Measurements from ENCODE around the gene SCUBE1.
A peak's percentile ranks its signal among the peaks of the same experiment; 100 is the strongest.

Gene SCUBE1

DNA sequence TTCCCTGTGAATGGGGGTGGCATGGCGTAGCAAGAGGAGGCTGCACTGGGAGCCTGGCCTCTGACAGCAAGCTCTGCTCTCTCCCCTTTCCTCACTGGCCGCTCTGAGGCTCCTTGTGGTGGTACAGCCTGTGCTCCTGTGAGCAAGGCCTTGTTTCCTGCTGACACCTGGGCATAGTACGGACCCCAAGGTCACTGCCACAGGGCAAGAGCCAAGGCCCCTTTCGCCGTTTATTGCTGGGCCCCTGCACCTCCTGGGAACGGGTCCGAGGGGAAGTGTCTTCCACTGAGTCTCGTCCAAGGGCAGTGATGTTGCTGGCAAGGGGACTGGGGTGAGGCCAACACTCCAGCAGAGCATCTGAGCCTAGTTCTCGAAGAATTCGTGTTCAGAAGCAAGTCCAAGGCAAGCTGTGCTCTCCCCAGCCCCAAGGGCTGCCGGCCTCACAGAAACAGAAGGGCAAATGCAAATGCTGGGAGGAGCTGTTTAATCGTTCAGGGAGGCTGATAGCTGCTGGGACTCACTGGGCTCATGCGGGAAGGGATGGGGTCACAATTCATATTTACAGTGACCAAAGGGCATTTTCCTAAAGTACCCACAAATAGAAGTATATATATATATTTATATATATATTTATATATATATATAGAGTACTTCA, 140.3 kb downstream of the SCUBE1 start:
- DNase-seq (ENCODE audit: low read depth in 2 of 3, low spot score in 1 of 3) = no peak

GRCh38 chr22:43202326-43202725, 140.8 kb downstream of the SCUBE1 start:
- DNase-seq (ENCODE audit: low read depth in 2 of 3, low spot score in 1 of 3) = no peak

- DNase-seq (ENCODE audit: low read depth in 2 of 3, low spot score in 1 of 3) = no peak
These were observed 141.5 kb downstream of the SCUBE1 start for GRCh38 chr22:43201486-43202219.

DNA sequence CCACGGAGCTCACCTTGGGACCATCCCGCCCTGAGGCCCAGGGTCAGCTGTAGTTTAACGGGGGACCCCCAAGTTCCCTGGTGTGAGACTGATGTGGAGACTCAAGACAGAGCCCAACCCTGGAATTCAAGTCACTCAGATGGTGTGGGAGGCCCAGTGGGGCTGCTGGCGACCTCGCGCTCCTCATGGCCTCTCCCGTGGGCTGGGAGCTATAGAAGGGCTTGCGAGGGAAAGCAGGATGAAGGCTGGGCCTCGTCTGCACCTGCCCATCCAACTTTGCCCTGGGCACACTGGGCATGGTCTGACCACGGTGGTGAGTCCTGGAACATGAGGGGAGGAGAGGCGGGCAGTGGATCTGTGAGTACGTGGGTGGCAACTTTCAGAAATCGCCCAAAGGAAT, 142.6 kb downstream of the SCUBE1 start:
- no peak for DNase-seq (ENCODE audit: low read depth in 2 of 3, low spot score in 1 of 3)

- DNase-seq (ENCODE audit: low read depth in 2 of 3, low spot score in 1 of 3) = no peak
These were observed 143.1 kb downstream of the SCUBE1 start for GRCh38 chr22:43200031-43200430.

- DNase-seq (ENCODE audit: low read depth in 2 of 3, low spot score in 1 of 3) = no peak
These were observed 143.6 kb downstream of the SCUBE1 start for GRCh38 chr22:43199541-43199940.

DNA sequence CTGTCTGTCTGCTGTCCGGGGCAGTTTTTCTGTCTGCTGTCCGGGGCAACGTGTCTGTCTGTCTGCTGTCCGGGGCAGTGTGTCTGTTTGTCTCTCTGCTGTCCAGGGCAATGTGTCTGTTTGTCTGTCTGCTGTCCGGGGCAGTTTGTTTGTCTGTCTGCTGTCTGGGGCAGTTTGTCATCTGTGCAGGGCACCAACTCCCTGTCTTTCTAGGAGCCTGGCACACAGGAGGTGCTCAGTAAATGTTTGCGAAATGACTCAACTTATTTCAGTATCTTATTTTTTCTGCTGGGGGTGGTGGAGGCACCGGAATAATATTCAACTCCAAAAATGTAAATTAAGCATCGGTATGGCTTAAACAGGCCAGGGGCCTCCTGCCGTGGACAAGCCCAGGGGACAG, 144.2 kb downstream of the SCUBE1 start:
- DNase-seq (ENCODE audit: low read depth in 2 of 3, low spot score in 1 of 3) = no peak

- no peak for DNase-seq (ENCODE audit: low read depth in 2 of 3, low spot score in 1 of 3)
These were observed 145.0 kb downstream of the SCUBE1 start for GRCh38 chr22:43198126-43198525.

DNA sequence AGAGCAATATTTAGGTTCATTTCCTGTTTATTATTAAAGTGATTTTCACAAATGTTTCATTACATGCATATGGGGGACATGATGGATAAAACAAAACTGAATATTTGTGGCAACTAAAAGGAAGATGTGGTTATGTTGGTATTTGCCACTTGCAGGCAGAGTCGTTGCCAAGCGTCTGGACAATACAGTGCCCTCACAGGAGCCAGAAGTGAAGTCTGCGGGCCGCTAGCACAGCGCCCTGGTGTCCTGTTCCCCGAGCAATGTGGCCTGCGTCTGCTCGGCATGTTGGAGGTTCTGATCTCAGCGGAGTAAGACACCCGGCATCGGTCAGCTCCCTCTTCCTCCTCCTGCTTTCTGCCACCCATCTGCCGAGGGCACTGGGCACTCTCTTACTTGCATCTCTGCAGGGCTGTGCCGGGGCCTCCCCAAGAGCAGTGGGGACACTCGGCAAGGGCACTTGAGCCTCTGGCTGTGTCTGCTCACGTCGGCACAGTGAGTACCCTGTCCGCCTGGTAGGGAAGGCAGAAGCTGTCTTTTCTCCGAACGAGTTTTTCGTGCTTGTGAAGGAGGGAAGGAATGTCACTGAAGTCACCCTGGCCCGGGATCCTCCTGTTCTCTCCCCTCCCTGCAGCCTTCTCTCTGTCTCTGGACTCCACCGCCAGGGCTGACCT, 145.8 kb downstream of the SCUBE1 start:
- DNase-seq (ENCODE audit: low read depth in 2 of 3, low spot score in 1 of 3) = no peak

DNA sequence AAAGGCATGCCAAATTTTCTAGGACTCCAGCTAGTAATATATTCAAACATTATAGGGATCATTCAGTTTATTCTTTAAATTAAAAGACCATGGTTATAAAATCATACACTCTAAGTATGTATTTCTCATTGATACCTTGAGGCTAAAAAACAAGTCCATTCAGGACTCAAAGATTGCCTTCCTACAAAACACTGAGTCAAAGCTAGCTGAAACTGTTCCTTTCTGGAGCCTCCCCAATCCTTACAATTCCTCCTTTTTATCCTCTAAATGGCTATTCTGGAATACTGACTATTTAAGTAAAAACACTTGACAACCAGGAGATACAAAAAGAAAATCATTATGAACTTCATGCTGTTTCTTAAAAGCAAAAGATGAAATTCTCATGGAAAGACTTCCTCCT, 151.3 kb downstream of the SCUBE1 start:
- DNase-seq (ENCODE audit: low read depth in 2 of 3, low spot score in 1 of 3) = no peak

DNA sequence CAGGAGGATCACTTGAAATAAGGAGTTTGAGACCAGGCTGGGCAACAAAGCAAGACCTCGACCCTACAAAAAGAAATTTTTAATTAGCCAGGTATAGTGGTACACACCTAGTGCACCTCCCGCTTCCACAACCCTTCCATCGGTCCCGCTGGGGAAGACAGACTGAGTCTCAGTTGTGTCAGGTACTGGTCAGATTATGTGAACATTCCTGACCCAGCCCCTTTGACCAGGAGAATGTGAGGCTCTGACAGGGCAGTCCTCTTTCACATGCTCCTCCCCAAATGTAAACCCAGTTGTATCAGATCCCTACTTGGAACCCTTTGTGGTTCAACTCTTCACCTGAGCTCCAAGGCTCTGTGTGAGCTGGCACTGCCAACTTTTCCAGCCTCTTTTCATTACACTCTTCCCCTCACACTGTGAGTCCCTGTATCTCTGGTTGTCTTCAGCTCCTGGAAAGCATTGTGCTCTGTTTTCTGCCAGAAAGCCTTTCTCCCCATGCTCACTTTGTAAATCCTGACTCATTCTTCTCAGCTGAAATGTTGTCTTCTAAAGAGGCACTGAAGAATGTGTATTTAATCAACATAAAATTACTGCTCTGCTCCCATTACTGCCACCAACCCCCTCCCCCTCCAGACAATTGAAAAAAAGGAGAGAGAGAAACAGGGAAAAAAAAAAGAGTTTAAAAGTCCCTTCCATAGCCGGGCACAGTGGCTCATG, 154.2 kb downstream of the SCUBE1 start:
- no peak for DNase-seq (ENCODE audit: low read depth in 2 of 3, low spot score in 1 of 3)

GRCh38 chr22:43187171-43188099, 155.7 kb downstream of the SCUBE1 start:
- DNase-seq (ENCODE audit: low read depth in 2 of 3, low spot score in 1 of 3) = peak; percentile 90 to 95 (median 94)

DNA sequence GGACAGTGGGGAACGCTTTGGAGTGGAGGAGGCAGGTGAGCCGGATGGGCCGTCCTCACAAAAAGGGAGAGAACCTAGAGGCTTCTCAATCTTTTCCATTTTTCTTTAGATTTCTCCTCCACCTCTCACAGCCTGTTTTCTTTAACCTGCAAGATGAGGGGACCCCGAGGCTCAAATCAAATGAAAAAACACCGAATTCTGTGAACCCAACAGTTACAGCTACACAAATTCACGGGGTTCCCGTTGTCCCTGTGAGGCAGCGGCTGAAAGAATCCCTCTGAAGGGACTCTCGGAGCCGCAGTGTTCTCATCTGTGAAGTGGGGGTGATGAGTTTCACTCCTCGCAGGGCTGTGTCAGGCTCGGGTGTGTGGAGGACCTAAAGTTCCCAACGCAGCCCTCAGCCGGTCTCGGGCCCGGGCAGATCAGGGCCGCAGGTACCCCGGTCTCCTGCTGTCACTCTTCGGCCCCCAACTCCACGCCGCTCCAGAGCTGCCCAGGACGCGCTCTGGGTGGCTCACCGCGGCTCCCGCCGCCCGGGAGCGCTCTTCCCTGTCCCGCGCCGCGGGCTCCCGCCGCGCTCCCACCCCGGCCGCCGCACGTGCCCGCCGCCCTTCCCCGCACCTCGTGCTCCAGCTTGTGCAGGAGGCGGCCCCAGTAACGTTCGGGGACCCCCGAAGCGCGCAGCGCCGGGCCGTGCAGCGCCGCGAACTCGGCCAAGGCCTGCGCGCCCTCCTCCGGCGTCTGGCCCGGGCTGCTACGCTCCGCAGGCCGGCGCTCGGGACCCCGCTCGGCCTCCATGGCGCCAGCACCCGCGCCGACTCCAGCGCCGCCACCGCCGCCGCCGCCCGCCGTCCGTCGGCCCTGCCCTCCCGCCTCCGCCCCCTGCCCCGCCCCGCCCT, 156.7 kb downstream of the SCUBE1 start, which contains the start of gene TTLL12:
Gene TTLL12, minus strand, starts transcription at position 863 of the 899 bp plus-strand sequence. Its CDS starts 65 bp downstream, at position 798.
- DNase-seq (ENCODE audit: low read depth in 2 of 3, low spot score in 1 of 3) = peak in 2 of 3 donors; percentile 10 to 50

DNA sequence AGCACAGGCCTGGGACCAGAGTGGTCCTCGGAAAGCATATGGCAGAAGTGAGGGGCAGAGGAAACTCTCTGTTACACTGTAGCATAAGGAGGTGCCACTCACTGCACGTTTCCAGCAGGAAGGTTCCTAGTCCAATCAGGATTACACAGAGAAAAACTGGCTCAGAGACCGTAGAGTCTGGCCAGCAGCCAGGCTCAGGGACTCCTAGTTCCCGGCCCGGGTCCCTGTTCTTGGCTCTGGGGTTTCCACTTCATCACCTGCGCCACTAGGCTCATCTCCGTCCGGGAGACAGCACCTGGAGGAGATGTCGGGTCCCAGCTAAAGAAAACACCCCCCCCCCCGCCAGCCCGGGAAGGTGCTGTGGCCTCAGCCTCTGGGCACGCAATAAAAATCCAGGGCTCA, 157.3 kb downstream of the SCUBE1 start:
- no peak for DNase-seq (ENCODE audit: low read depth in 2 of 3, low spot score in 1 of 3)

DNA sequence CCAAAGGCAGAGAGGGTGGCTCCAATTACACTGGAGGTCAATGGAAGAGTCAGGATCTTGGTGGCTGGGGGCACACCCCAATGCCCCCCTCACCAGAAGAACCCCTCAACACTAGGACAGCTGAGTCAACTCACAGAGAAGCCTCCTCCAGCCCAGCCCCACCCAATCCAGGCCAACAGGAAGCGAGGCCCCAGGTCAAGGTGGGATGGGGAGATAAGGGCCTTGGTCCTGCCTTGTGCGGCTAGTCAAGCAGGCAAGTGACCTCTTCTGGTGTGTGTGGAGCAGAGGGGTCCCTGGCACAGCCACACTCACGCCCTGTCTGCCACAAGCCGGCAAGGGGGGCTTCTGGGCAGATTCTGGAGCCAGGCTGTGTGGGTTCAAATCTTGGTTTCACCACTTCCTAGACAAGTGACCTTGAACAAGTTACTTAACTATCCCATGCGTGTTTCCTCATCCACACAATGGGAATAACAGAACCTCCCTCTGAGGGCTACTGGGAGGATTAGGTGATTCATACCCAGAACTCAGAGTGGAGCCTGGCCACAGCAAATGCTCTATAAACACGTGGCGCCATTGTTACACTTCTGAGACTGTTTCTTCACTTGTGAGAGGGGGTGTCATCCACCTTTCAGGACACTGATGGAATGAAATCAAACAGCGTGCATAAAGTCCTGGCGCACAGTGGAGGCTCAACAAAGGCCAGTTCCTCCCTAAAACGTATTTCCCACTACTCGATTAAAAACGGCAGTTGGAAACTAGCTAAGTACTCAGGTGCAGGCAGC, 159.5 kb downstream of the SCUBE1 start:
- no peak for DNase-seq (ENCODE audit: low read depth in 2 of 3, low spot score in 1 of 3)

DNA sequence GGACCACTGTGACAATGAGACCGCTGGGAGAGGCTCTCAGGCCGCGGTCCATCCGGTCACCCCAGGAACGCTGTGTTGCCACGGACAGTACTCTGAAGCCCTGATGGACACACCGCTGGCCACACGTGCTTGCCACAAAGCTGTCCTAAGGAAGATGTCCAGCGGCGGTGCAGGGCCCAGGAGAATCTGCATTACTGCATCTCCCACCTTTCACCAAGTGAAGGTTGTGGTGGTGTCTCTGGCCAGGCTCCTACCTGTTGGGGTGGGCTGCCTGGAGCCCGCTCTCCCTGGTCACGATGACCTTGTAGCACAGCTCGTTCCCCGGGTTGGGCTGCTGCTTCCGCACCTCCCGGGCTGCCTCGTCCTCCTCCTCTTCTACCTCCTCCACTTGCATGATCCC, 160.4 kb downstream of the SCUBE1 start:
- no peak for DNase-seq (ENCODE audit: low read depth in 2 of 3, low spot score in 1 of 3)

GRCh38 chr22:43182118-43182517, 161.1 kb downstream of the SCUBE1 start:
- no peak for DNase-seq (ENCODE audit: low read depth in 2 of 3, low spot score in 1 of 3)

GRCh38 chr22:43181321-43182076, 161.7 kb downstream of the SCUBE1 start:
- DNase-seq (ENCODE audit: low read depth in 2 of 3, low spot score in 1 of 3) = no peak

Data from stimulated activated CD4-positive, alpha-beta T cell treated with anti-CD3 and anti-CD28 coated beads, Interleukin-12 subunit alpha, Interleukin-12 subunit beta, amount 100 ng/mL, for 48 hours (primary cell).